RWPE2 (cell line): ENCODE results near the gene PTPRD.

Experiments used
- ATAC-seq: fragments of 200-7000 bp; cut with Tn5 transposase; 3 replicates; pipeline ENCODE4 v1.9.1; 2021; ENCODE audit warnings: low read depth
- DNase-seq: peaks from one replicate; pipeline ENCODE4 v3.0.0-alpha.2; 2020; ENCODE audit warnings: low spot score
- H3K27ac ChIP-seq: fragments of 450-650 bp; 2 replicates; pipeline ENCODE4 v1.5.1; 2017; ENCODE audit warnings: mild to moderate bottlenecking; ENCODE audit not compliant: poor library complexity, severe bottlenecking
- H3K27me3 ChIP-seq: fragments of 250-450 bp; sonication (Bioruptor Pico); 2 replicates; pipeline ENCODE4 v1.5.1; 2021; ENCODE audit warnings: mild to moderate bottlenecking, moderate library complexity; ENCODE audit not compliant: insufficient read depth, poor library complexity, severe bottlenecking
- H3K36me3 ChIP-seq: fragments of 250-450 bp; sonication (Bioruptor Pico); 2 replicates; pipeline ENCODE4 v1.5.1; 2020; ENCODE audit warnings: low read depth, mild to moderate bottlenecking, moderate library complexity
- H3K4me1 ChIP-seq: fragments of 250-450 bp; sonication (Bioruptor Pico); 2 replicates; pipeline ENCODE4 v1.5.1; 2021; ENCODE audit warnings: mild to moderate bottlenecking, moderate library complexity; ENCODE audit not compliant: insufficient read depth, poor library complexity, severe bottlenecking
- H3K4me3 ChIP-seq: fragments of 250-450 bp; sonication (Bioruptor Pico); 2 replicates; pipeline ENCODE4 v1.5.1; 2021; ENCODE audit warnings: mild to moderate bottlenecking, moderate library complexity; ENCODE audit not compliant: severe bottlenecking
- H3K9me3 ChIP-seq: fragments of 250-450 bp; sonication (Bioruptor Pico); 2 replicates; pipeline ENCODE4 v1.5.1; 2021; ENCODE audit warnings: mild to moderate bottlenecking, moderate library complexity; ENCODE audit not compliant: severe bottlenecking
- TF ChIP-seq, protein P1 (sequence below): fragments of 450-650 bp; IDR thresholded peaks from one replicate; pipeline ENCODE4 v1.5.1; 2017; ENCODE audit warnings: mild to moderate bottlenecking, moderate library complexity; ENCODE audit not compliant: poor library complexity, severe bottlenecking

The PTPRD gene

DNA sequence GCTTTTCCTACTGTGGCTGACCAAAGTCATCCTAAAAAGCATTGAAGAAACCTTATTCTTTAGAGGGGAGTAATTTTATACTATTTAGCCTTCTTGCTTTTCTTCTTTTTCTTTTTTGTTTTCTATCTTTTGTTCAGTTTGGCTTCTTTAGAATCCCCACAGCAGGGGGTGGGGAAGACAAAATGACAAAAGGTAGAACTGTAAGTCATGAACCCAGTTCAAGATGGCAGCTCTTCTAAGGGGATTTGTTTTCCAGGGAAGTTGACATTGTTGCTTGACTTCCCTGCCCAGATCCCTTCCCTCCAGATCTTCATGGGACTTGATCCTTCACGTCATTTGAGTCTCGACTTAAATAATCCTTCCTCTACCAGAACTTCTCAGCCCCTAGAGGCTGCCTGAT lies 2120.8 kb downstream of the PTPRD start:
- Histone ChIP-seq H3K36me3 (no peaks in the 10 kb centered on the region), H3K27me3 (no peaks in the 10 kb centered on the region), H3K4me1 (no peaks in the 10 kb centered on the region), H3K27ac (no peak overlapping the region), H3K9me3 (no peaks in the 10 kb centered on the region), H3K4me3 (no peak overlapping the region)
- DNase-seq (no peak), ATAC-seq (no peak)
- TF ChIP-seq, protein P1, sequence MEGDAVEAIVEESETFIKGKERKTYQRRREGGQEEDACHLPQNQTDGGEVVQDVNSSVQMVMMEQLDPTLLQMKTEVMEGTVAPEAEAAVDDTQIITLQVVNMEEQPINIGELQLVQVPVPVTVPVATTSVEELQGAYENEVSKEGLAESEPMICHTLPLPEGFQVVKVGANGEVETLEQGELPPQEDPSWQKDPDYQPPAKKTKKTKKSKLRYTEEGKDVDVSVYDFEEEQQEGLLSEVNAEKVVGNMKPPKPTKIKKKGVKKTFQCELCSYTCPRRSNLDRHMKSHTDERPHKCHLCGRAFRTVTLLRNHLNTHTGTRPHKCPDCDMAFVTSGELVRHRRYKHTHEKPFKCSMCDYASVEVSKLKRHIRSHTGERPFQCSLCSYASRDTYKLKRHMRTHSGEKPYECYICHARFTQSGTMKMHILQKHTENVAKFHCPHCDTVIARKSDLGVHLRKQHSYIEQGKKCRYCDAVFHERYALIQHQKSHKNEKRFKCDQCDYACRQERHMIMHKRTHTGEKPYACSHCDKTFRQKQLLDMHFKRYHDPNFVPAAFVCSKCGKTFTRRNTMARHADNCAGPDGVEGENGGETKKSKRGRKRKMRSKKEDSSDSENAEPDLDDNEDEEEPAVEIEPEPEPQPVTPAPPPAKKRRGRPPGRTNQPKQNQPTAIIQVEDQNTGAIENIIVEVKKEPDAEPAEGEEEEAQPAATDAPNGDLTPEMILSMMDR = no peak

DNA sequence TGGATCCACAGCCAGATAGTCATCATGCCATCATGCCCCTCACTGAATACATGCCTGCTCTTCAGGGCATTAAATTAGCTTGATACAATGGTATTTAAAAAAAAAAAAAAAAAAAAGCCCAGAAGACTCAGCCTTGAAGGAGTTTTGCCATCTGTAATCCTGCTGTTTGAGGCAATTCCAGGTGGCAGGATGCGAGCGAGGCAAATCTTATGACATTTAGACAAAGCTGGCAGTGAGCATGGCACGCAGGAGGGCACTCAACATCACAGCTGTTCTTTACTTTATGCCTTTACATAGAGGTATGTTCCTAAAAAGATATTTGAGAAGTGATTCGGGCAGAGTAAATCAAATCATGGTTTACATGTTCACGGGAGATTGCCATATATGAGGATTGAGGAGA lies 2121.2 kb downstream of the PTPRD start:
- ATAC-seq = no peak
- no peak overlapping the region for H3K27ac ChIP-seq

DNA sequence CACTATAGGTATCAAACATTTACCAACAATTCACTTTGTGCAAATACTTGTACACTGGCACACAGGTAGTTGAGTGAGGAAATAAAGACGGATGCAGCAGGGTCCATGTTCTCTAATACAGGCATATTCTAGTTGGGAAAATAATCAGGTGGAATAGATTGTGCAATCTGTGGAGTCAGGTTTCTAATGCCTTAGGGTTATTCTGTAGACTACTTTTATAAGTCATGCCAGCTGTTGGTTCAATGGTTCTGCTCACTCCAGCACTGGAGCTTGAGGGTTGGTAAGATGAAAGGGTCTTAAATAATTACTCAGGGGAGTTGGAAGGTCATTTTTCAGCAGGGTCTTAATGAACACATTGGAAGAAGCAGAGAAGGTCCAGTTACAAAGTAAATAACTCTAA lies 2123.0 kb downstream of the PTPRD start:
- H3K36me3 ChIP-seq = no peaks in the 10 kb centered on the region
- H3K4me1 ChIP-seq = no peaks in the 10 kb centered on the region
- H3K27me3 ChIP-seq = no peaks in the 10 kb centered on the region
- ATAC-seq (no peak), DNase-seq (no peak)
- no peak overlapping the region for H3K4me3 ChIP-seq
- TF ChIP-seq, protein P1 = no peak
- no peak overlapping the region for H3K27ac ChIP-seq
- H3K9me3 ChIP-seq = no peaks in the 10 kb centered on the region

More for the DNA sequence above, 2121.2 kb downstream of the PTPRD start:
- Histone ChIP-seq H3K4me1 (no peaks in the 10 kb centered on the region), H3K36me3 (no peaks in the 10 kb centered on the region), H3K27me3 (no peaks in the 10 kb centered on the region), H3K9me3 (no peaks in the 10 kb centered on the region), H3K4me3 (no peak overlapping the region)
- no peak for DNase-seq
- TF ChIP-seq, protein P1 = no peak

DNA sequence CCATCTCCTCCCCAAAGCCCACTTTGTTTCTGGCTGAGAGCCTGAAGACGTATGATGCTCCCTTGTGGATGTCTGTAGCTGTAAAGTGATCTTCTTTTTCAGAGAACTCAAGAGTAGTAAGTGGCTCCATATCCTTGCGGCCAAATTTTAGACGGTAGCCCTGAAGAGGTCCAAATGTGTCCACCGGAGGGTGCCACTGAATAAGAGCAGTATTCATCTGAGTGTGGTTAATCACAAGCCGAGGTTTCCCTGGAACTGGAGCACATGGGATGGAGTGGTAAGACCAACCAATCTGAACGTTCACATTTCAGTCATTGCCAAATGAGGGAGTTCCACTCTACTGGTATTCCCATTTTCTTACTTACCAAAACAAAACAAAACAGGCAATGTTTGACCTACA lies 2126.7 kb downstream of the PTPRD start:
- H3K27ac ChIP-seq = no peak overlapping the region
- ATAC-seq (no peak), DNase-seq (no peak)
- no peaks in the 10 kb centered on the region for H3K9me3 ChIP-seq
- H3K4me3 ChIP-seq = no peak overlapping the region
- no peaks in the 10 kb centered on the region for H3K4me1 ChIP-seq
- H3K27me3 ChIP-seq = no peaks in the 10 kb centered on the region
- H3K36me3 ChIP-seq = no peaks in the 10 kb centered on the region
- TF ChIP-seq, protein P1 = peak; percentile 26

DNA sequence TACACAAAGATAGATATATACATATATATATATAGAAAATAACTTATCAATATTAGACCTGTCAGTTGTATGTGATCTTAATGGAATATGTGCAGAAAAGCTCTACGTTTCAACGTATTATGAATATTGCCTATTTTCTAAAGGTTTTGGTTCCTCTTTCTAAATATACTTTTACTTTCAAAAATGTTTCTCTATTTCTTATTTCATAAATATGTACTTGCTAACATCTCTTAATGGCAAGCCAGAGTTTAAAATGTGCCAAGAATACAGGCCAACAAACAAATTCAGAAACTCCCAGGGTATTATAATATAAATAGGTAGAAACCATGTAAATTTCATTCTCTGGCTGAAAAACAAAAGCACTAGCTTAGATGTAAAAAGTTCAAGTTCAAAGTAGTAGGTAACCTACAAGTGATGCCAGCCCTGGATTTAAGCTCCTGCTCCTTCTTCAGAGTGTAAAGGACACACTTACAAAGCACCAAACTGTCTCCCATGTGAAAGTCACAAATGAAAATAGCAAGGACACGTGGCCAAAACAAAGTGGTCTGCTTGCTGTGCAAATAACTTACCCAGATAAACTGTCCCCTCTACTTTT lies 2128.1 kb downstream of the PTPRD start:
- no peaks in the 10 kb centered on the region for H3K36me3 ChIP-seq
- DNase-seq = no peak
- no peaks in the 10 kb centered on the region for H3K4me1 ChIP-seq
- no peak overlapping the region for H3K27ac ChIP-seq
- H3K4me3 ChIP-seq = no peak overlapping the region
- TF ChIP-seq, protein P1 = no peak
- no peaks in the 10 kb centered on the region for H3K9me3 ChIP-seq
- no peak for ATAC-seq
- H3K27me3 ChIP-seq = no peaks in the 10 kb centered on the region
